Measurements from ENCODE around the gene RHOBTB3. TPM values are rescaled to one million over a fixed set of nuclear protein-coding genes. Genes with fewer than 3 reads are reported as not detected.

RHOBTB3 gene
- total RNA-seq, 1 experiment from 2014 or later: 6.8 TPM

- WGBS (ENCODE audit: extremely low coverage, insufficient read length, low lambda C conversion rate): no CpG with 5 or more reads among the region's 2 CpGs
- no peak overlapping the region for H3K9ac ChIP-seq (ENCODE audit: extremely low read depth, insufficient read length, low read length)
These were observed 12.9 kb upstream of the RHOBTB3 start for GRCh38 chr5:95718203-95718602.

More at GRCh38 chr5:95718203-95718602, 12.9 kb upstream of the RHOBTB3 start:
- Histone ChIP-seq H4K20me1 (ENCODE audit: control insufficient read depth, insufficient read depth, insufficient read length) (no peaks in the 10 kb centered on the region), H3K4ac (ENCODE audit: low read depth, low read length) (no peak overlapping the region), H3T11ph (ENCODE audit: low read length) (no peak overlapping the region), H3K23me2 (ENCODE audit: insufficient read length, low read depth, low read length, poor library complexity, severe bottlenecking) (no peaks in the 10 kb centered on the region), H3K79me1 (ENCODE audit: insufficient read depth, low read depth, low read length, poor library complexity, severe bottlenecking) (no peaks in the 10 kb centered on the region), H3K4me2 (ENCODE audit: insufficient read depth, insufficient read length, low read length) (no peak overlapping the region), H2BK5ac (ENCODE audit: insufficient read length, low read length) (no peak overlapping the region), H3K14ac (ENCODE audit: insufficient read depth, low read length) (no peak overlapping the region), H4K5ac (ENCODE audit: insufficient read length, low read depth, low read length) (no peak overlapping the region), H3K79me2 (ENCODE audit: insufficient read depth, low read length) (no peaks in the 10 kb centered on the region), H2AFZ (ENCODE audit: low read length) (no peak overlapping the region), H3K27me3 (ENCODE audit: insufficient read depth, low read length) (no peaks in the 10 kb centered on the region), H4K8ac (replicated peaks; ENCODE audit: insufficient read length, low read depth, low read length) (no peak overlapping the region), H2BK20ac (ENCODE audit: low read depth, low read length, poor library complexity, severe bottlenecking) (no peak overlapping the region), H4K91ac (ENCODE audit: insufficient read length, low read depth, low read length) (no peak overlapping the region), H2BK120ac (ENCODE audit: low read depth, low read length, poor library complexity, severe bottlenecking) (no peak overlapping the region), H3K9me3 (ENCODE audit: control insufficient read depth, low read depth, low read length) (no peaks in the 10 kb centered on the region), H3K18ac (ENCODE audit: insufficient read length, low read depth, low read length) (no peak overlapping the region), H3K23ac (ENCODE audit: insufficient read length, low read depth, low read length) (no peak overlapping the region), H3K27ac (ENCODE audit: insufficient read length, low read depth, low read length) (no peak overlapping the region), H2BK15ac (ENCODE audit: low read depth, low read length) (no peak overlapping the region), H2BK12ac (ENCODE audit: insufficient read length, low read depth, low read length) (no peak overlapping the region), H3K56ac (ENCODE audit: insufficient read length, low read depth, low read length) (no peak overlapping the region), H2AK5ac (ENCODE audit: insufficient read length, low read length) (no peak overlapping the region), H3K4me1 (ENCODE audit: insufficient read depth, low read length) (no peaks in the 10 kb centered on the region)
- no peak overlapping the region for H3K4me3 Mint-ChIP-seq
- peaks cover 6 to 8% of the 10 kb centered on the region in 2 experiments for H3K4me1 Mint-ChIP-seq
- no peak overlapping the region for H3K27ac Mint-ChIP-seq
- no peak for TF ChIP-seq CTCF (conservative IDR thresholded peaks at IDR 0.05)
- no peaks in the 10 kb centered on the region for H3K9me3 Mint-ChIP-seq
- no peaks in the 10 kb centered on the region for H3K27me3 Mint-ChIP-seq (ENCODE audit: low read depth)
- no peaks in the 10 kb centered on the region; a peak in 1 of 7 replicates for H3K36me3 Mint-ChIP-seq (ENCODE audit: insufficient read depth in 1 of 3, low read depth in 3 of 3)
- no peak for DNase-seq
